ENCODE results near the gene NSUN2.
"Not testable (repeated sequence)": the region's sequence is repeated elsewhere in the genome, so short reads cannot be mapped to it uniquely, and the experiment has no call there.

The NSUN2 gene

GRCh38 chr5:6584727-6585126 lies 48.1 kb downstream of the NSUN2 start:
- DNase-seq (ENCODE audit: low read depth in 1 of 2, low spot score in 1 of 2), result no peak

DNA sequence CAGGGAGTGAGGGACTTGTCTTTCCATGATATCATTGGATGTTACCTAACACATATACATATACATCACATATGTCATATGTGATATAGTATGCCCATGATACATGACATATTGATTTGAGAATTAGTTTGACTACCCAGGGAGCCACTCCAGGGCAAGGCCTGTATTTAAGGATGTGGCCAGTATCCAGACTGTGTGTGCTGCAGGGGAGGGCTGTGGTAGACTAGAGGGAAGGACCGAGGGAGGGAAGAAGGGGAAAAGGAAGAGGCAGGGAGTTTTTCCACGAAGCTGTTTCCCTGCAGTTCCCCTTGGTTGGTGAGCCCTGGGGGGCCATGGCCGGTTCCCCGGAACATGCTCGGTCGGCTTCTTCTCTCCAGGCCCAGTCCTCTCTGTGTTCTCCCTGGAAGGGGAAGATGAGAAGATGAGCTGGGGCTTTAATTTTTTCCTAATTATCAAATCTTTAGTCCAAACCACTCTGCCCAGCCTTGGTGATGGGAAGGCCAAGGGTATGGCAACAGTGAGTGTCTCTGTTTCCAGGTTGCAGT lies 48.7 kb downstream of the NSUN2 start:
- no peak for DNase-seq (ENCODE audit: low read depth in 1 of 2, low spot score in 1 of 2)

DNA sequence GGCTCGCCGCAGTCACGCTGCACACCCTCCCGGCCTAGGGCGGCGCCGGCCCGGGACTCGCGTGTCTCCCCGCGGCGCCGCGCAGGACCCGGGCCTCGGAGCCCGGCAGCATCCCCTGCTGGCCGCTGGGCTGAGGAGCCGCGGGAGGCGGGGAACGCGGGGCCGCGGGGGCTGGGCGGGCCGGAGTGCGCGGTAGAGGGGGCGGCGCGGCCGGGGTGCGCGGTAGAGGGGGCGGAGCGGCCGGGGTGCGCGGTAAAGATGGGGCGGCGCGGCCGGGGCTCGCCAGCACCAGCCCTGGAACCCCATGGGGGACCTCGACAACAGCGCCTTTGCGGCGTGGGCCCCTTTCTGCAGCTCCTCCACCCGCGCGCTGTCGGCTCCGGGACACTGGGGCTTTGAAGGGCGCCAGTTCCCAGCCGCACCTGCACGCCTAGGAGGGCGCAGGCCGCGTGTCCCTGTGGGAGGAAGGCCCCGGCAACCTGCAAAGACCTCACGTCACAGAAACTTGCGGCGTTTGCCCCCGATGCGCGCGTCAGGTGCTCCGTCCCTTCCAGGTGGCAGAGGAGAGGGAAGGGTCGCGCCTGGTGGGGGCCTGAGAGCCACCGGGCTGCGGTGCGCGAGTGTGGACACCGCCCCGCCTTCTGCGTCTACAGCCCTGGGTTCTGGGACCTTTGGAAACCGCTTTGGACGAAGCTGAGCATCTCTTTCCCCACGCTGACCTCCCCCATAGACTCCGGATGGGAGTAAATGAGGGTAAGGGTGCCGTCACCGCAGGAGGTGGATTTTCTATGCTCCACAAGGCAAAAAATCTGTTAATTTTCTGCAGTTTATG lies 49.6 kb downstream of the NSUN2 start:
- no peak for DNase-seq (ENCODE audit: low read depth in 1 of 2, low spot score in 1 of 2)

DNA sequence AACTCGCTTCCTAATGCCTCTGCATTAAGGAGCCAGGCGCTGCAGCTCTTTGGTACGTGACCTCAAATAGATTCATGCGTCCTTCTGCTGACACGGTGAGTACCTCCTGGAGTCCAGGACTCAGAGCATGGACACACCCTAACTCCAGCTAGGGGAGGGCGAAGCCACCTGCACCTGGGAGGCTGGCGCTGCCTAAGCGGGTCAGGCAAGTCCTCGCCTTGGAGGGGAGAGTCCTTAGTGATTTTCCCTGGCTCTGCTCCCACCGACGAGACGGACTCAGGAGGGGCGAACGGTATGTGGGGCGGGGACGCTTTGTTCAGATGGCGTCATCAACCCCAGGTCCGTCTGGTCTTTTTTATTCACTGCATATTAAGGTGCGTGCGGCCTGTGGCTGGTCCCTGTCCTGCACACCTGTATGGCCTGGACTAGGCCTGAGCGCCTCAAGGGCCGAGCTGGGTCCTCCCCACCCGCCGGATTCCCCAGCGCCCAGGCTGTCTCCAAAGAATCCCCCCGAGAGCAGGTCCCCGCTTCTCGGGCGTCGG lies 50.3 kb downstream of the NSUN2 start:
- DNase-seq (ENCODE audit: low read depth in 1 of 2, low spot score in 1 of 2), result no peak

- no peak for DNase-seq (ENCODE audit: low read depth in 1 of 2, low spot score in 1 of 2)
These were observed 51.1 kb downstream of the NSUN2 start for GRCh38 chr5:6581559-6582426.

DNA sequence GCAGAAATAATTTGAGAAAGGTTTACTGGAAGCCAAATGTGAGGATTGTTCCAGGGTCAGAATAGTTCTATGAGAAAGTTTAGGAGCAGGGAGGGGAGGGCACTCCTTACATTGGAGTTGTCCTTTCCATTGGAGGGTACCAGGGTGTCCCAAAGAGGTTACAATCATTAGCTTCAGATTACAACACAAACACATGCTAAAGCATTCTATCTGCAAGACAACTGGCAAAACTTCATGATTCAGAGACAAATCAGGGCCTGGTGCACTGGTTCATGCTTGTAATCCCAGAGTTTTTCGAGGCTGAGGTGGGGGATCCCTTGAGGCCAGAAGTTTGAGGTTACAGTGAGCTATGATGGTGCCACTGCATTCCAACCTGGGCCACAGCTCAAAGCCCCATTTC lies 51.8 kb downstream of the NSUN2 start:
- no peak for DNase-seq (ENCODE audit: low read depth in 1 of 2, low spot score in 1 of 2)

DNA sequence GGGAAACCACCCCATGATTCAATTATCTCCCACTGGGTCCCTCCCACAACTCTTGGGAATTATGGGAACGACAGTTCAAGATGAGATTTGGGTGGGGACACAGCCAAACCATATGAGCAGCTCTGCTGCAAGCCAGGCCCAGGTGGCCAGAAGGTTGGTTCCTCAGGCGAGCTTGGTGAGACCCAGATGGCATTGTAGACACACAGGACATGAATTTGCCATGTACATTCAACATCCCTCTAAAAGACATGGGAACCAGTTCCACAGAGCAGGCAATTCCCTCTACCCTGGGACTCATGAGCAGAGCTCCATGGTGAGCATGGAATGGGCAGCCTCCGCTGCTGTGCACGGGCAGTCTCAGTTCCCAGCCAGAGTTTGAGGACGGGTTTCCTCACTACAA lies 53.3 kb downstream of the NSUN2 start:
- DNase-seq (ENCODE audit: low read depth in 1 of 2, low spot score in 1 of 2), result no peak

- DNase-seq (ENCODE audit: low read depth in 1 of 2, low spot score in 1 of 2), result no peak
These were observed 54.0 kb downstream of the NSUN2 start for GRCh38 chr5:6578676-6579343.

- DNase-seq (ENCODE audit: low read depth in 1 of 2, low spot score in 1 of 2), result no peak
These were observed 55.9 kb downstream of the NSUN2 start for GRCh38 chr5:6576861-6577501.

GRCh38 chr5:6574537-6575245 lies 58.2 kb downstream of the NSUN2 start:
- DNase-seq (ENCODE audit: low read depth in 1 of 2, low spot score in 1 of 2), result no peak

DNA sequence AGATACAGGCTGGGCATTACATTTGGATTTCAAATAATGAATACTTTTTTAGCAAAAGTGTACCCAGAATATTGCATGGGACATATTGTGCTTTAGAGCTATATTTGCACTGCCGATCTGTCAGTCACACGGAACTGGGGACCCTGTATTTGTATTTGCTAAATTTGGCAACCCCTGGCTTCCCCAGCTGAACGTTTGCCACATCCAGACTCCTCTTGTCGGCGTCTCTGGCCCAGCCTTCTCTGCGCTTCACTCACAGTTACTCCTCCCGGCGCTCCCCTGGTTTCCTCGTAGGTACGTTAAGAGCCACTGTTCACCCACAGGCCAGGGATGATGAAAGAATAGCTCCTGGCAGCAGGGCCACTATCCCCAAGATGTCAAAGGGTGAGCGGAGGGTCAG lies 58.7 kb downstream of the NSUN2 start:
- DNase-seq (ENCODE audit: low read depth in 1 of 2, low spot score in 1 of 2), result no peak

- DNase-seq (ENCODE audit: low read depth in 1 of 2, low spot score in 1 of 2), result no peak
These were observed 59.2 kb downstream of the NSUN2 start for GRCh38 chr5:6573651-6574101.

GRCh38 chr5:6572825-6573380 lies 59.9 kb downstream of the NSUN2 start:
- no peak for DNase-seq (ENCODE audit: low read depth in 1 of 2, low spot score in 1 of 2)

- DNase-seq (ENCODE audit: low read depth in 1 of 2, low spot score in 1 of 2), result no peak
These were observed 60.6 kb downstream of the NSUN2 start for GRCh38 chr5:6572086-6572824.

GRCh38 chr5:6571607-6572006 lies 61.2 kb downstream of the NSUN2 start:
- DNase-seq (ENCODE audit: low read depth in 1 of 2, low spot score in 1 of 2), result not testable (repeated sequence)

DNA sequence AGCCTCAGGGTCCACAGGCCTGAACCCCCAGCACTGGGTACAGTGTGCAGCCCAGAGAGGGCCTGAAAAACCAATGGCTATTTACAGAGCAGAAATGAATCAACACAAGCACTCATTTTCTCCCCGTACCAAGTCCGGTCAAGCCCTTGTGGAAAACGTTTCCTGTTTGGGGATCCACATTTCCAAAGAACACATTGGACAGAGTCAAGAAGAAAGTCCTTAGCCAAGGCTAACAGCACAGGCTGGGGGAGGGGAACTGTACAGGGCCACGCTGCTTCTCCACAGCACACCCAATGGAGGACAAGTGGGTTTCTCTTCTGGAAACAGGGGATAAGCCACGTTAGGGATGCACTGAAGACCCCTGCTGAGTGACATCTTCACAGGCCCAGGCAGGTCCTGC lies 62.3 kb downstream of the NSUN2 start:
- no peak for DNase-seq (ENCODE audit: low read depth in 1 of 2, low spot score in 1 of 2)

DNA sequence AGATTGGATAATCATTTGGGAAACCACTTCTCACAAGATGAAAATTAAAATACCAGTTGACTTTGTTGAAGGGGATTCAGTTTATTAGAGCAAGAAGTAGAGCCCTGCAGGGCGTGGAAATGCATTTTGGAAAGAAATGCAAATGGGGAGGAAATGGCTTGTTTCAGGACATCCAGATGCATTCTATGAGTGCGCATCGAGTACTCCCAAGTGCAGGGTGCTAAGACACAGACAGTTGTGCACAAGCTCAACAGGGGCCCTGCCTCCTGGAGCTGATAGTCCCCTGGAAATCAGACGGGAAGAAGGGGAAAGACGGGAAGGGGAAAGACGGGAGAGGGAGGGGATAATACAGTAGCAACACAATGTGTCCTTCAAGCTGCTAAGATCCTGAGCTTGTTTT lies 64.0 kb downstream of the NSUN2 start:
- DNase-seq (ENCODE audit: low read depth in 1 of 2, low spot score in 1 of 2), result no peak

DNA sequence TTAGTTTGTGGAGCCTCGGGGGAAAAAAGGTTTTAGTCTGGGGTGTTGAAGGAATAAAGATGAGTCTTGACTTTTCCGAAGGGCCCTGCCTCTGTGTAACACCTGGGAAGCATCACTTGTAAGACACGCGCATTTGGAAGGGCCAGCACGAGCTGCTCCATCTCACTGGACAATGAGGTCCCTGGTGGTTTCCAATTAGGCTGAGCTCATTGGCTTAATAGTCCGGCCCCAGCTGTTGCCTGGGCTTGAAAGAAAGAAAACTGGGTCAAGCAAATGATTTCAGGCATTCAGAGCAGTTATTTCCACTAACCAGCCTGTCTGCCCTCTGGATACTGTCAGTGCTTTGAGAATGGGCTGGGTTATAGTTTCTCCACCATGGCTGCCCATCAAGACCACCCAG lies 64.5 kb downstream of the NSUN2 start:
- DNase-seq (ENCODE audit: low read depth in 1 of 2, low spot score in 1 of 2), result no peak

- DNase-seq (ENCODE audit: low read depth in 1 of 2, low spot score in 1 of 2), result no peak
These were observed 65.0 kb downstream of the NSUN2 start for GRCh38 chr5:6567835-6568234.

Data from activated T-helper 1 cell treated with anti-CD3 and anti-CD28 coated beads, Interleukin-2, amount 50 U/mL, for 16 hours (primary cell).